Kidney tubule cell (primary cell): ENCODE results near the gene KCTD14.
A peak's percentile ranks its signal among the peaks of the same experiment; 100 is the strongest.
"Not testable (repeated sequence)": the region's sequence is repeated elsewhere in the genome, so short reads cannot be mapped to it uniquely, and the experiment has no call there.

Experiments
- DNase-seq: peaks from one replicate; pipeline ENCODE4 v3.0.0-alpha.2; 2018; ENCODE audit warnings: low spot score

Gene KCTD14

DNA sequence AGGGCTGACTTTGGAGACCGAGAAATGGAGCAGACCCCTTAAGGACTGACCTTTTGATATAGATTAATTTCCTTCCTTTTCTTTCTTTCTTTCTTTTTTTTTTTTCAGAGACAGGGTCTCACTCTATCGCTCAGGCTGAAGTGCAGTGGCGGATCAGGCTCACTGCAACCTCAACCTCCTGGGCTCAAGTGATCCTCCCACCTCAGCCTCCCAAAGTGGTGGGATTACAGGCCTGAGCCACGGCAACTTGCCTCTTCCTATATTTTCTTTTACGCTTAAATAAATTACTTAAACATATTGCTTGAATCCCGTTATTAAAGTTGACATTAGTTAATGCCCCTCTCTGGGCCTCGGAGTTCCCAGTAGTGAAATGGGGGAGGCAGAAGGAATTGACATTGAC lies 350 bp upstream of the KCTD14 start:
- DNase-seq = no peak

DNA sequence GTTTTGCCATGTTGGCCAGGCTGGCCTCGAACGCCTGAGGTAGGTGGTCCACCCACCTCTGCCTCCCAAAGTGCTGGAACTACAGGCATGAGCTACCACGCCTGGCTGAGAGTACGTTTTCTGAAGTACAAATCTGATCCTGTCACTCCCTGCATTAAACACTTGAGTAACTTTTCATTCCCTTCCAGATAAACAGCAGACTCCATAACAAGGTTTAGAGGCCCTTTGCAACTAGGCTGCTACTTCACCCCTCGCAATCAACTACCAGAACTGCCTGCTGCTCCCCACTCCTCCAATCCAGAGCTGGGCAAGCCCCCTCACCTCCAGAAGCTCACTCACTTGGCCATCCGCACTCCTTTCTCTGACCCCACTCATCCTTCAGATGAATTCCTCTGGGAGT lies 1.5 kb downstream of the KCTD14 start:
- no peak for DNase-seq

DNA sequence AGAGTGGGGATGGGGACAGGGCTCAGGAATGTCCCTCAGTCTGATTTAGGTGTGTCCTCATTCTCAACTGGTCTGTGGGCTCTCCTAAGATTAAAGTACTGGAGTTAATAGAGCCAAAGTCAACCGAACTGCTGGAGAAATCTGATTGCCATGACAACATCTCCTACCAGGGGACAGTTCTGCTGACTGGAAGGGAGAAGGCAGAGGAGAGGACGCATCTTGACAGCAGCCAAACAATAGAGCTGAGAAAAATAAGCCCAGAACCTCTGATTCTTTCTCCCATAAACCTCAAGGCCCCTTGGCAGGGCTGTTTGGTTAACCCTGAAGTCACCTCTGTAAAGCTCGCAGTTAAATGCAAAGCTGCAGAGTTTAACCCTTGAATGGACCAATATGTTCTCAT lies 2.8 kb downstream of the KCTD14 start:
- no peak for DNase-seq

DNA sequence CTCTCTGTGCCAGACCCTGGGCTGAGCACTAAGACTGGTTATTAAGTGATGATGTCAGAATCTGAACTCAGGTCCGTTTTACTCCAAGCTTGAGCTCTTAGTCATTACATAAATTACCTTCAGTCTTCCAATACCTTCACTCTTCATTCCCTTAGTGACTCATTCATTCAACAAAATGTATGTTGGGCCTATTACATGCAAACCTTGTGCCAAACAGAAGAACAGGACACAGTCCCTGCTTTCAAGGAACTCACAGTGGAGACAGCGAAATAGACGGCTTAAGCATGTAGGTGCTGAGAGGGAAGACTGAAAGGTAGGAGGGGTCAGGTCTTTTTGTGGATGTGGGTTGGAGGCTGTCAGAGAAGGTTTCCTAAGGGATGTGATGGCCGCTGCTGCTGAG lies 3.3 kb downstream of the KCTD14 start:
- peak; percentile 85 for DNase-seq

DNA sequence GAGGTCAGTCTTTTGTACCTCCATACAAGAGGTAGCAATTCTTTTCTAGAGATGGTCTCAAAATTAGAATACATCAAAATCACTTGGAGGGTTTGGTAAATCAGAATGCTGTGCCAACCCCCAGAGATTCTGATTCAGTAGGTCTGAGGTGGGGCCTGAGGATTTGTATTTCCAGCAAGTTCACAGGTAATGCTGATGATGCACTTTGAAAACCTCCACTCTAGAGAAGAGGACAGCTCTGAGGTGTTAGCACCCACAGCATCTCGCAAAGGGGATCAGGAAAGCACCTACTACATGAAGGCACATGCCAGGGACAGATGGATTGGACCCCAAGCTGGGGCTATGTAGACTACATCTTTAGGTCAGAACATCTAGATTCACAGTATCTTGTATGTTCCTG lies 7.2 kb downstream of the KCTD14 start:
- DNase-seq = no peak

GRCh38 chr11:78014937-78015520 lies 8.0 kb downstream of the KCTD14 start:
- DNase-seq = not testable (repeated sequence)

GRCh38 chr11:78011301-78011700 lies 11.8 kb downstream of the KCTD14 start:
- DNase-seq = no peak

- no peak for DNase-seq
These were observed 12.3 kb downstream of the KCTD14 start for GRCh38 chr11:78010755-78011154.

- no peak for DNase-seq
These were observed 12.8 kb downstream of the KCTD14 start for GRCh38 chr11:78010304-78010703.

DNA sequence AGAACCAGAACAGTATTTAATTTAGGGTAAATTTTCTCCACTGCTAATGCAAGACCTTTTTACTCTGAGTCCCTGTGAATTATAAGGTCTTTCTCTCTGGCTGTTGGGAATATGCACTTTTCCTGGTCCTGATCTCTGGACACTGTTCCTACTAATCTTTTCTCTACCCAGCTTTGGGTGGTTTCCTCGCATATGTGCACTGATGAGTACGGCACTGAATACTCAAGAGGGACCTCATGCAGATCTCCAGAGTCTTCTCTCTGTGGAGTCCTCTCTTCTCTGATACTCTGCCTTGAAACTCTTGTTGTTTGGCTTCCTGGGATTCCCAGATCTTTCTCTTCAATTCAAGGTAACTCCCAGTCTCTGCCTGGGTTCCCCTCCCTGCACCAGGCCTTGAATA lies 14.0 kb downstream of the KCTD14 start:
- DNase-seq = no peak

- DNase-seq = peak; percentile 71
These were observed 22.9 kb downstream of the KCTD14 start for GRCh38 chr11:78000193-78000592.

DNA sequence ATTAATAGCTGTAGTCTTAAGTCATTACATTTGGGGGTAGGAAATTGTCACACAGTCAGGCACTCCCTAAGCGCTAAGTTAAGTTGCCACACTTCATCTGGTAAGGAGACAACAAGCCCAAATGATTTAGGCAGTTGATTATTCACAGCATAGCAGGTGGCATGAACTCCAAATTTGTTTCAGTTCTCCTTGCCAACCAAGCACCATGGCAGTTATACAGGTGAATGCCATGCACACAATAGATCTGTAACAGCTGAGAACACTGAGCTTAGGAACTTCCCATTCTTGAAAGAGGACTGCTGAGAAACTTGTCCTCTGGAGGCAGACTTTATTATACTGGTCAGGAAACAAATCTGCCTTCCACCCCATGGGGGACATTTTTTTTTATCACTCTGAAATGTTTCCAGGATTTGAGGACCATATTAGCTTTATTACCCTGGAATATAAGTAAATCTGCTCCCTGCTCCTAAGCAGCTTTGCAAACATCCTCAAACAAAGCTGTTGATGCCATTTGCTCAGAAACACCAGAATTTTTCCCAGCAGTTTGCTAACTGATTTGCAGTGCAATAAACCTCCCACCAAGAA lies 23.5 kb downstream of the KCTD14 start:
- no peak for DNase-seq

DNA sequence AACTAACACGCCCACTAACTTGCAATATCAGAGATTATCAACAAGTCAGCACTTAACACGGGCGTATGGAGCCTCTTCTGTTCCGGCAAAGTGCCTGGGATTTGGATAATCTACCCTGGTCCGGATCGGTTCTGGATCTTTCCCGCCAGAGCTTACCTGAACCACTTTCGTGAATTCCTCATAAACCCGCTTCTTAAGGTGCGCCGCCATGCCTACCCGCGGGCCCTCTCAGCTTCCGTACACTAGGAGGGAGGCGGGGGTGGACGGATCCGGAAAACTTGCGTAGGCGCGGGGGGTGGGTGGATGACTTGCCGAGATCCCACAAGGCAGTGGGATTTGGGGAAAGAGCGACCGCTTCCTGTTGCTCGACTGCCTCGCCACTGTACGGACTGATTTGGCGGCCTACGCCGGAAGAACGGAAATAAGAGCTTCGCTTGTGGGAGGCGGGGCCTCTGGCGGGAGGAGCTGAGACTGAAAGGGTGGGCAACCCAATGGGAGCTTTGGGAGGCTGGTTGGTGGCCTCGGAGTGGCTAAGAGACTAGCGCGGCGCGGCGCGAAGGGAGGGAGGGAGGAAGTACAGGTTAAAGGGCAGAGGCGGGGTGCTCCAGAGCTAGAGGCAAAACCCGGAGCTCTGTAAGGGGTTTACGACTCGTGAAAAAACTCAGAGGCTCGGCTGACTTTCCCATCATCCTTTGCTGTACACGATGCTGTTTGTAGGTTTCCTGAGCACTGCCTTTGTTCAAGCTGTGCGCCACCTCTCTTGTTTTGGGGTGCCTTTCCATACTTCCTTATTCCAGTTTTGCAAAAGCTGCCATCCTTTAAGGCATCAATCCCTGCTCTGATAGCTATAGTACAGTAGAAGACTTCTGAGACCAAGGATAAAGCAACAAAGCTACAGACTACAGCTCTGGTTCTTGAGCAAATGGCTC lies 28.4 kb downstream of the KCTD14 start, which contains the start of gene INTS4:
INTS4 (minus strand) TSS at position 235 of the 929 bp plus-strand sequence; CDS start at position 210, 25 bp downstream.
- peak; percentile 100 for DNase-seq

DNA sequence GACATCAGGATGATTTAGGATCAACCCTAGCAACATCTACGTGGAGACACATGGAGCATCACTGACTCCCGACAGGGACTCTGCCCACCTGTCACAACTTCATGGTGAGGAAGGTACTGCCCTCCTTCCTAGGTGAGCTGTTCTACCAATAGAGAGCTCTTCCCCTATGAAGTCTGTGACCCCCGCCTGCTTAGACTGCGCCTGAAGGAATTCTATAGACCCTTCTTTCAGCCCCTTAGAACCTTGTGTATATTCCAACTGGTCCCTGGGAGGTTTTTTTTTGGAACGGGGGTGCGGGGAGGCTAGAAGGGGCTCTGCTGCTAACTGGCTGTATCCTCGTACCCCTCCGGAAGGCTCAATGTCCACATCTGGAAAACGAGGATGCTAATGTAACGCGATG lies 29.2 kb downstream of the KCTD14 start:
- DNase-seq = no peak

DNA sequence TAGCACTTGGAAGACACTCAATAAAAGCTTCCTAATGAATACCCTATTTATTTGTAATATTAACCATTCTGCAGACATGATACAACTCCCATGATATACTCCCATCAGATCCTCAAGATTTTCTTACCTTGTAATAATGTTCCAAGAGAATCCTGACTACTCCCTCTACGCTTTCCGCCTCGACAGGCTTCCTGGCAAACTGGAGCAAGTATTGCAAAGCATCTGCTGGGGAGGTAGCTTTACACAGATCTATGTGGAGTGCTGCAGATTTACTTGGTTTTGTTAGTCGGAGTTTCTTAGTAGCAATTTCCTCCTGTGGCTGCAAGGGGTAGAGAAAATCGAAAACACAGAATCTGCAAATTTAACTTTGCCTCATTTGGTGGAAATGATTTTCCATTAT lies 32.1 kb downstream of the KCTD14 start:
- no peak for DNase-seq

GRCh38 chr11:77986456-77986855 lies 36.6 kb downstream of the KCTD14 start:
- not testable (repeated sequence) for DNase-seq

DNA sequence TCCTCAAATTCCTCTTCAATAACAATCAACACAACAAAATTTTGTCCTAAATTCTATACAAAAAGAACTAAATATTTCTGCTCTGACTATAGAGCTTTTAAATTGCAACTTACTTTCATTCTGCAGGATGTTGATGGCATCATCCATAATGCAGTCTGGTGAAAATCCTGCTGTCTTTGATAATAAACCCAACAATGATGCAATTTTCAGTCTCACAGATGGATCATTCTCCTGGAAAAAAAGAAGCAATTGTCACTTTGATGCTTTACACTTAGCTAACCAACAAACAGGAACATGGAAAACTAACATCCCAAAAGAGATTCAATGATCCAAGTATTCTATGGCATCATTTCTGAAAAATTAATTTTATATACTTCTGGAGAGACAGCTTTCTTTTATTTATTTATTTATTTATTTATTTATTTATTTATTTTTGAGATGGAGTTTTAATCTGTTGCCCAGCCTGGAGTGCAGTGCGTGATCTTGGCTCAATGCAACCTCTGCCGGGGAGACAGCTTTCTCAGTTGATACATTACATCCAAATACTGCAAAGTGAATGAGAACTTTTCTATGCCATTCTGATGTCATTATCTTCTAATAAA lies 41.6 kb downstream of the KCTD14 start:
- no peak for DNase-seq

DNA sequence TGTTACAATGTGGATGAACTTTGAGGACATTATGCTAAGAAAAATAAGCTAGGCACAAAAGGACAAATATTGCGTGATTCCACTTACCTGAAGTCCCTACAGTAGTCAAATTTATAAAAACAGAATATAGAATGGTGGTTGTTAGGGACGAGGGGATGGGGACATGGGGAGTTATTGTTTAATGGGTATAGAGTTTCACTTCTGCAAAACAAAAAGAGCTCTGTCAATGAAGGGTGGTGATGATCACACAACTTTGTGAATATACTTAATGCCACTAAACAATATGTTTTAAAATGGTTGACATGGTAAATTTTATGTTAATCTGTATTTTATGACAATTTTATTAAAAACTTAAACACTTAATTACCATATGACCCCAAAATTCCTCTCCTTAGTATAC lies 54.7 kb downstream of the KCTD14 start:
- DNase-seq = no peak

- peak; percentile 22 for DNase-seq
These were observed 55.3 kb downstream of the KCTD14 start for GRCh38 chr11:77967753-77968152.

DNA sequence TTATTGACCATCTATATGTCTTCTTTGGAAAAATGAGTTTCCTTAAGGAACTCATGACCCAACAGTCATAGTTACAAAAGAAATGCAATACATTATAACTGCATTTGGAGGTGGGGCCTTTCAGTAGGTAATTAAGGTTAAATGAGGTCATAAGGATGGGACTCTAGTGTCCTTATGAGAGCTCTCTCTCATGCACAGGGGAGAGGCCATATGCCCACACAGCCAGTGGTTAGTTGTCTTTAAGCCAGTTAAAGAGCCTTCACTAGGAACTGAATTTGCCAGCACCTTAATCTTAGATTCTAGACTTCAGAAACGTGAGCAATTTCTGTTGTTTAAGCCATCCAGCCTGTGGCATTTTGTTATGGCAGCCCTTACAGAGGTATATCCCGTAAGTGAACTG lies 56.0 kb downstream of the KCTD14 start:
- DNase-seq = no peak

DNA sequence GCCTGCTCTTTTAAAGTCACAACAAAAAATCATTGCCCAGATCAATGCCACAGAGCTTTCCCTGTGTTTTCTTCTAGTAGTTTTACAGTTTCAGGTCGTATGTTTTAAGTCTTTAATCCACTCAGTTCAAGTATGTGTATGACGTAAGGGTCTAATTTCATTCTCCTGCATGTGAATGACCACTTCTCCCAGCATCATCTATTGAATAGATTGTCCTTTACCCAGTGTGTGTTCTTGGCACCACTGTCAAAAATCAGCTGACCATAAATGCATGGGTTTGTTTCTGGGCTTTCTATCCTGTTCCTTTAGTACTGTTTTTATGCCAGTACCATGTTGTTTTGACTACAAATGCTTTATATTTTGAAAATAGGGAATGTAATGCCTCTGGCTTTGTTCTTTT lies 56.7 kb downstream of the KCTD14 start:
- DNase-seq = no peak
